A204.1 (cell line): ENCODE measurements around the gene PRKCI.

Experiments used
- FAIRE-seq: peaks from 2 replicates; lab custom pipeline; 2012; peaks lifted over from hg19 to GRCh38; lab: Jason Lieb, UNC

PRKCI gene

GRCh38 chr3:170346481-170347392 lies 124.5 kb downstream of the PRKCI start:
- FAIRE-seq = no peak

DNA sequence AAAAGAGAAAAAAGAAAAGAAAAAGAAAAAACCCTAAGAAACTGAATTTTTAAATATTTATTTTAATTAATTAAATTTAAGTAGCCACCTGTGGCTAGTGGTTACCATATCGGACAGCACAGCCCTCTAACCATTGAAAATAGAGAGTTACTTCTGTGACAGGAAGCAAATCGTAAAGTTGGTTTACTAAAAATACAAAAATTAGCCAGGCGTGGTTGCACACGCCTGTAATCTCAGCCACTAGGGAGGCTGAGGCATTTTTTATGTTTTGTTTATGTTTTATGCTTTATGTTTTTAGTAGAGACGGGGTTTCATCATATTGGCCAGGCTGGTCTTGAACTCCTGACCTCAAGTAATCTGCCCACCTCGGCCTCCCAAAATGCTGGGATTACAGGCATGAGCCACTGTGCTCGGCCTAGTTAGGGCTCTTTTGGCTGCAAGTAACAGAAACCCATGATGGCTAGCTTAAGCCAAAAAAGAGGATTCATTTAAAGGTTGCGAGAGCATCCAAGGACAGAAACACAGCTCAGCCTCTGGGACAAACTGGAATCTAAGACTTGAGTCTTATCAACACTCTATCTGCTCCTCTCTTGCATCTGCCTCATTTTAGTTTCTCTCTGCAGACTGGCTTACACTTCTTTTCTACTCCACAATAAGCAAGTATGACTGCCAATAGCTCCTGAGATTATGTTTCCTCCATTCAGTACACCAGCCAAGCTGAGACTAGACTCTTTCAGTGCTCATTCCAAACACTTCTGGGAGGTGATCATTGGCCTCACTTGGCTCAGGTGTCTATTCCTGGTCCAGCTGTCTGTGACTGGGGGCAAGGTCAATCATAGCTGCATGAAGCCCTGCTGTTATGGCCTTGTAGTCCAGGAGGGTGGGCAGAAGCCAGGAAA lies 128.5 kb downstream of the PRKCI start:
- FAIRE-seq = no peak

DNA sequence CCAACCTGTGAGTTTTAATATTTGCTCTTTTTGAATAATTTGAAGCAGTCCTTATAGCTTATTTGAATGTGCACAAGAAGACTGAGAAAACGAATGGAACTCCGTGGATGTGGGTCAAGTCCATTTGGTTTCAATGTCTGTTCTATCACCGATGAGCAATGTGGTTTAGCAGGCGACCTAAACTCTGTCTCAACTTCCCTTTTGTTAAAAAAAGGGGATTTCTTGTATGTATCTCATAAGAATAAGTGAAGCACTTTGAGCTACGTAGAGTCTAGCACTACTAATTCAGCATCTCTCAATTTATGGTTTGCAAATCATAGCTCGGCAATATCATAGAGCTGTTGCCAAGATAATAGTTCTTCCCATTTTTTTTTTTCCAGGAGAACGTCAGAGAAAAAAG lies 130.7 kb downstream of the PRKCI start:
- no peak for FAIRE-seq

DNA sequence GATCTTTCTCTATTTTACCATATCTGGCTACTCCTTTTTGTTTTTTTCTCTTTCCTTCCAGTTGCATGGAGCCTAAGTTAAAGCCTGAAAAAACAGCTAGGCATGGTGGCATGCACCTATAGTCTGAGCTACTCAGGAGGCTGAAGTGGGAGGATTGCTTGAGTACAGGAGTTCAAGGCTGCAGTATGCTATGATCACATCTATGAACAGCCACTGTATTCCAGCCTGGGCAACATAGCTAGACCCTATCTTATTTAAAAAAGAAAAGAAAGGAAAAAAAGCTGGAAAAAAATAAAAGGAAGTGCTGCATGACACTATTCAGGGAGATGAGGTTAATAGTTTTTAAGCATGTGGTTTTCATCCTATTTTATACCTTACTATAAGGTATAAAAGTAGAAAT lies 131.3 kb downstream of the PRKCI start:
- FAIRE-seq = no peak

DNA sequence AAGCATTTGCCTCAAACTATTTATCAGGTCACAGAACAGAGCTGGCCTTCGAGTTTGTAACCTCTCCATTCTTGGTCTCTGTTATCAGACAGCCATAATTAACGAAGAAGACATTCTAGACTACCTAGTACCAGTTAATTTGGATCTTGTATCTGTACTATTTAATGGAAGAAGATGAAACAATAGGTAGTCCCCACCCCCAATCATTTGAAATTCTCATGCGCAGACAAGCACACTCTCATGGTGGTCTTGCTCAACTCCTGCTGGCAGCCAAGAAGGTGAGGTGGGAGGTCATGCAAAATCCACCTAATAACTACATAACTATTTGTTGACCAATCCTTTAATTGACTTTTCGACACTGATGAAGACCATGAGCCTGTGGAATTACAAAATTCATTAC lies 132.5 kb downstream of the PRKCI start:
- FAIRE-seq = no peak
